ENCODE data around the gene MARCHF10.

Gene MARCHF10

DNA sequence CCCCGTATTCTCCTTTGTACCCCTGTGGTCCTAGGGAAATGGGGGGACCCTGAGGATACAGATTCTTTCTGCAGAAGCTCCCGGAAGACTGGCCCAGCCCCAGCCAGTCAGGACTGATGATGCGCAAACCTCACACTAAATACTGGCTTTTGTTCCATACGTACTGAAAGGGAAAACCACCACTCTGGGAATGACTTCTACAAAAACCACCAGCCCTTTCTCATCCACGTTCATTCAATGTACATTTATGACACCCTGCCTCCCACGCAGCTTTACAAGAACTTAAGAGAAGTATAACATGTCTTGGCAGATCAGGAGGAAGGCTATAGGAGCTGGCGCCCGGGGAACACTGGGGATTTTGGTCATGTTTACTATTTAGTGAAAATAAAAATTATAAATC is 70.6 kb downstream of the MARCHF10 start:
- no peak for TF ChIP-seq SPI1 (IDR thresholded peaks at IDR 0.05; ENCODE audit: low read depth, low read length)
- TF ChIP-seq TAF1 (IDR thresholded peaks at IDR 0.05; ENCODE audit: low read depth, low read length): no peak
- no peak for TF ChIP-seq POLR2A (IDR thresholded peaks at IDR 0.05; ENCODE audit: low read depth, low read length)
- TF ChIP-seq PAX5 (IDR thresholded peaks at IDR 0.05; ENCODE audit: insufficient read depth, low read length, severe bottlenecking): no peak
- no peak for TF ChIP-seq POU2F2 (IDR thresholded peaks at IDR 0.05; ENCODE audit: low read depth, low read length)
- TF ChIP-seq POLR2AphosphoS5 (IDR thresholded peaks at IDR 0.05; ENCODE audit: low read depth, low read length): no peak
- DNase-seq (ENCODE audit: insufficient read length, low spot score): no peak
- FAIRE-seq: no peak

DNA sequence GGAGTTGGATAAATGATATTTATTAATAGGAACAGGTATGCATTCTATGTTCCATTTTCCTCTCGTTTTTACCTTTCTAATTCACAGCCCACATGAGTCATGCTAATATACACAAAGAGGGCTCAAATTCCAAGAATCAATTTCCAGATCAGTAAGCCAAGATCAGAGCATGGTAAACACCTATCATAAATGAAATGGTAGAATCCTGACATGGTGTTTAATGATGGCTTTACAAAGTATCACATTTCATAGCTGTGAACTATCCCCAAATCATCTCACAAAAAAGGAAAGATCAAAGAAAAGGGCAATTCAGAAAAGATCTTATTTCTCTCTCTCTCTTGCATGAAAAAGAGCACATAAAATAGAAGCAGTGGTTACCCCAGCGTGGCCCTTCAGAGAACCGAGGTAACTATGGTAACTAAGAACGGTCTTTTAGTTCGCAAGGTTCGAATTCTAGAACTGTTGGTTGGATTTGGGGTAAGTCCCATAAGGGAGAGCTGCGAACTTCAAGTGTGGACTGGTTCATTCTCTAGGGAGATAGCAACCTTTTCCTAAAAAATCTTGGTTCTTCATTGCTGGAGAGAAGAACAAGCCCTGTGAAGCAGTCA is 73.0 kb downstream of the MARCHF10 start:
- DNase-seq (ENCODE audit: insufficient read length, low spot score): no peak
- no peak for TF ChIP-seq POLR2A (IDR thresholded peaks at IDR 0.05; ENCODE audit: low read depth, low read length)
- no peak for TF ChIP-seq TAF1 (IDR thresholded peaks at IDR 0.05; ENCODE audit: low read depth, low read length)
- TF ChIP-seq POU2F2 (IDR thresholded peaks at IDR 0.05; ENCODE audit: low read depth, low read length): no peak
- no peak for TF ChIP-seq SPI1 (IDR thresholded peaks at IDR 0.05; ENCODE audit: low read depth, low read length)
- TF ChIP-seq PAX5 (IDR thresholded peaks at IDR 0.05; ENCODE audit: insufficient read depth, low read length, severe bottlenecking): no peak
- no peak for TF ChIP-seq POLR2AphosphoS5 (IDR thresholded peaks at IDR 0.05; ENCODE audit: low read depth, low read length)
- FAIRE-seq: no peak

DNA sequence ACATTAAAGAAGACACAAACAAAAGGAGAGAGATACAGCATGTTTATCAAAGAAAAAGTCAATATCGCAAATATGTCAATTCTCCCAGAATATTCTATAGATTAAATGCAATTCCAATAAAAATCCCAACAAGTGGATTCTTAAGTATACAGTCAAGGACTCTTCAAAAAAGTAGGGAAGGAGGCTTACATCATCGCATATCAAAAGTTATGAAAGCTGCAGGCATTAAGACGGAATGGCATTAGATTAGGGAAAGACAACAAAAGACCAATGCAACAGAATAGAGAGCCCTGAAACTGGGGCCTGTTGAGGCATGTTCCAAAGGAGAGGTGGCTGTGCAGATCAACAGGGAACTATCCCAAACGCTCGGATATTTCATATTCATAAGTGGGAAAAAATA is 76.0 kb downstream of the MARCHF10 start:
- TF ChIP-seq POU2F2 (IDR thresholded peaks at IDR 0.05; ENCODE audit: low read depth, low read length): no peak
- TF ChIP-seq SPI1 (IDR thresholded peaks at IDR 0.05; ENCODE audit: low read depth, low read length): no peak
- no peak for TF ChIP-seq POLR2A (IDR thresholded peaks at IDR 0.05; ENCODE audit: low read depth, low read length)
- TF ChIP-seq POLR2AphosphoS5 (IDR thresholded peaks at IDR 0.05; ENCODE audit: low read depth, low read length): no peak
- TF ChIP-seq TAF1 (IDR thresholded peaks at IDR 0.05; ENCODE audit: low read depth, low read length): no peak
- no peak for TF ChIP-seq PAX5 (IDR thresholded peaks at IDR 0.05; ENCODE audit: insufficient read depth, low read length, severe bottlenecking)
- FAIRE-seq (no peak), DNase-seq (ENCODE audit: insufficient read length, low spot score) (no peak)

DNA sequence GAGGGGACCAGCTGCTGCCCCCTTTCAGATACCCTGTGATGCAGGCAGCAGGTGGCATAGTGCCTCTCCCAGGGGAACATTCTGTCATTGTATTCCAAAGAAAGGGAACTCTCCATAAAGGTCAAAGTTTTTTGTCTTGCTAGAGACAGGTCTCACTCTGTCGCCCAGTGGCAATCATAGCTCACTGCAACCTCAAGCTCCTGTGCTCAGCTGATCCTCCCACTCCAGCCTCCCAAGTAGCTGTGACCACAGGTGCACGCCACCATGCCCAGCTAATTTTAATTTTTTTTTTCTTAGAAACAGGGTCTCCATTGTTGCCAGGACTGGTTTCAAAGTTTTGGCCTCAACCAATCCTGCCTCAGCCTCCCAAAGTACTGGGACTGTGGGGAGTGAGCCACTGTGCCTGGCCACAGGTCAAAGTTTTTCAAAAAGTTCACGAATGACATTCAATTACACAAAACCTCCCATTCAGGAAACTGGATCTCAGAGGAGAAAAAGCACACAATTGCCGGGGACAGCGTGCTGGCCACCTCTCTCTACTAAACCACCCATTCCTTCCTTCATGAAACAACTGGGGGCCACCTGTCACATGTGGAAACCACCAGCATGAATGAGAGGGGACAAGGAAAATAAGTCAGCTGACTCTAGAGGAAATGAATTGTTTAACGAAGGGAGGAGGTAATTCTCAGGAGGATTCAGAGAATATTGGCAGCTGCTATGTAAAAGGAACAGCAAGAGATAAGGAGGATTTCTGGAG is 80.0 kb downstream of the MARCHF10 start:
- DNase-seq (ENCODE audit: insufficient read length, low spot score) (no peak), FAIRE-seq (no peak)
- no peak for TF ChIP-seq POLR2A (IDR thresholded peaks at IDR 0.05; ENCODE audit: low read depth, low read length)
- TF ChIP-seq SPI1 (IDR thresholded peaks at IDR 0.05; ENCODE audit: low read depth, low read length): no peak
- TF ChIP-seq POLR2AphosphoS5 (IDR thresholded peaks at IDR 0.05; ENCODE audit: low read depth, low read length): no peak
- no peak for TF ChIP-seq TAF1 (IDR thresholded peaks at IDR 0.05; ENCODE audit: low read depth, low read length)
- TF ChIP-seq PAX5 (IDR thresholded peaks at IDR 0.05; ENCODE audit: insufficient read depth, low read length, severe bottlenecking): no peak
- TF ChIP-seq POU2F2 (IDR thresholded peaks at IDR 0.05; ENCODE audit: low read depth, low read length): no peak

DNA sequence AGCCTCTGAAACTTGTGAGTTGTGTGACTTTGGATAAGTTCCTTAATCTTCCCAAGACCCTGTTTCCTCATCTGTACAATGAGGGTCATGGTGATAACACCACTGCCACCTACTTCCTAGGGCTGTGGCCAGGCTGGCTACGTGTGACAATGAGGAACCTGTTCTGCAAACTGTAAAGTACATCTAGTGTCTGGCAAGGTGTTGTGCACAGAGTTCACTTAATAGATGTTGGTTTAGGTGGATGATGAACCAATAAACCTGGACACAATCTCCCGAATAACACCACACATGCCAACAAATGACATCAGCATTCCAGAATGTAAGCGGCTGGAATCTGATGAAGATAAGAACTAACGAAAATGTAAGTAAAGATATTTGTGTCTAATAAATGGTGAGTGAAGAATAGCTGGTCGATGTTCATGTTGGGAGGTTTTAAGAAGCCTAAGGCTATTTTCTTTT is 82.3 kb downstream of the MARCHF10 start:
- no peak for TF ChIP-seq SPI1 (IDR thresholded peaks at IDR 0.05; ENCODE audit: low read depth, low read length)
- no peak for TF ChIP-seq POLR2AphosphoS5 (IDR thresholded peaks at IDR 0.05; ENCODE audit: low read depth, low read length)
- no peak for TF ChIP-seq PAX5 (IDR thresholded peaks at IDR 0.05; ENCODE audit: insufficient read depth, low read length, severe bottlenecking)
- TF ChIP-seq POU2F2 (IDR thresholded peaks at IDR 0.05; ENCODE audit: low read depth, low read length): no peak
- TF ChIP-seq TAF1 (IDR thresholded peaks at IDR 0.05; ENCODE audit: low read depth, low read length): no peak
- TF ChIP-seq POLR2A (IDR thresholded peaks at IDR 0.05; ENCODE audit: low read depth, low read length): no peak
- FAIRE-seq (no peak), DNase-seq (ENCODE audit: insufficient read length, low spot score) (no peak)

DNA sequence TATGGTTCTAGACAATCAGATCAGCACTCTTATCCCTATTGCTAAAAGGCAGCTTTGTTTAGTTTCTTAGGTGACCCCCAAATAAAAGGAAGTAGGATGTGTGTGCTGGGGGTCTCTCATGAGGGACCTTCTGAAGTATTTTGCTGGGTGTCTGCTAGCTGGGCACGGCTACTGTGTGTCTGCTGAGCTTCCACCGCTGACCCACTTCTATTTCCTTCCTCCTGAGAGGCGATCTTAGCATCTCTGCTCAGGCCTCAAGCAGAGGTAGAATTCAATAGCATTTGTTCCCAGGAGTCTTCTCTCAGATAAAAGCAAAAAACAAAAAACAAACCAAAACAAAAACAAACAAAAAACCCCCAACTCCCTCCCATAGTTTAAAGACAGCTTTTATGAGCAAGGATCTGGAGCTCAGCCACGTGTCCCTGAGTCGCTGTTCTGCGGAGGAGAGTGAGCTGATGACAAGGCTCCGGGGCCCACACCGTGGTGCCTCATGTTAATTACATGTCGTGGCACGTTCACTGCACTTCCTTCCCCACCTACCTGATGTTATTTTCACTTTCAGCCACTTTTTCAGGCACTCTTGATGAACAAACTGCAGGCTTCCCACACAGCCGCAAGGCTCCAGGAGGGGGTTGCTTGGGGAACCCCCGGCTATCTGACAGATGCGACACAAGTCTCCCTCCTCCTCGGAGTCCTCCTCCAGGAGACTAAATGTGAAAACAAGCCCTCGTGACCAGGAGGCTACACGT is 83.5 kb downstream of the MARCHF10 start:
- peak; percentile 99 for FAIRE-seq
- TF ChIP-seq PAX5 (IDR thresholded peaks at IDR 0.05; ENCODE audit: insufficient read depth, low read length, severe bottlenecking): peak; percentile 33
- TF ChIP-seq POU2F2 (IDR thresholded peaks at IDR 0.05; ENCODE audit: low read depth, low read length): peak; percentile 92
- TF ChIP-seq TAF1 (IDR thresholded peaks at IDR 0.05; ENCODE audit: low read depth, low read length): no peak
- TF ChIP-seq POLR2A (IDR thresholded peaks at IDR 0.05; ENCODE audit: low read depth, low read length): no peak
- peak; percentile 87 for TF ChIP-seq SPI1 (IDR thresholded peaks at IDR 0.05; ENCODE audit: low read depth, low read length)

DNA sequence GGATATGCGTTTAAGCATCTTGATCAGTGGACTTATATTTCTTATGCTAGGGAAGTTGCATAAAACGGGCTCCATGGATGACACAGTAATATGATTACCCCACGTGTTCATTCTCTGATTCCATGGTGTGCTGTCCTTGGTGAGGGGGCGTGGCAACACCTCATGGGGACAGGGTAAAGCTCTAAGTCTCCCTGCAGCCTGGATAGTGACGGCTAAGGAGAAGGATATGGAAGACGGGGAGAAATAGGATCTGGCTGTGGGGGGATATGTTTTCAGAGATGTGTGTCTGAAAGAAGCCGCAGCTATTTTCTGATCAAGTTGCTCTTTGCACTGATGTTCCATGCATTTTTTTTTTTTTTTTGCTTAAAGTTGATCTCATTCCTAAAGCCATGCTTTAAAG is 84.3 kb downstream of the MARCHF10 start:
- FAIRE-seq (no peak), DNase-seq (ENCODE audit: insufficient read length, low spot score) (no peak)
- TF ChIP-seq PAX5 (IDR thresholded peaks at IDR 0.05; ENCODE audit: insufficient read depth, low read length, severe bottlenecking) (no peak), POU2F2 (IDR thresholded peaks at IDR 0.05; ENCODE audit: low read depth, low read length) (no peak), POLR2AphosphoS5 (IDR thresholded peaks at IDR 0.05; ENCODE audit: low read depth, low read length) (no peak), SPI1 (IDR thresholded peaks at IDR 0.05; ENCODE audit: low read depth, low read length) (no peak), POLR2A (IDR thresholded peaks at IDR 0.05; ENCODE audit: low read depth, low read length) (no peak), TAF1 (IDR thresholded peaks at IDR 0.05; ENCODE audit: low read depth, low read length) (no peak)

More for the DNA sequence above, 83.5 kb downstream of the MARCHF10 start:
- peak; percentile 59 for DNase-seq (ENCODE audit: insufficient read length, low spot score)

DNA sequence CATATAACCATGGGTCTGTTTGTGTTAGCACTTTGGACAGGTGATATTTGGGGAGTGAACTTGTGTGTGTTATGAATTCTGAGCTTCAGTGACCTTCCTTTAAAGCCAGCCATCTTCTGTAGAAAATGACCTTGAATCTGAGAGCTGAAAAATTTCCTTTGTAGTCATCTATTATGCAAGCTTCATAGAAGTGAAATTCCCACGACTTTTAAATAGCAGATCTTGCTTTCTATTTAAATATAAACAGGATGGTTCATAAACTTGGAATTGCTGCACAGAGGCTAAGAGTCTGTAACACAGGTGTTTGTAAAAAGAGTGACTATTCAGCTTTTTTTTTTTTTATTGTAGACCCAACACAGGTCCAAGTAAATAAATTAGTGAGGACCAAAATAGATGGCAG is 85.5 kb downstream of the MARCHF10 start:
- no peak for TF ChIP-seq TAF1 (IDR thresholded peaks at IDR 0.05; ENCODE audit: low read depth, low read length)
- TF ChIP-seq SPI1 (IDR thresholded peaks at IDR 0.05; ENCODE audit: low read depth, low read length): no peak
- TF ChIP-seq POU2F2 (IDR thresholded peaks at IDR 0.05; ENCODE audit: low read depth, low read length): no peak
- no peak for FAIRE-seq
- DNase-seq (ENCODE audit: insufficient read length, low spot score): no peak

Data from GM12891 (cell line).